Upper lobe of right lung (tissue), 1 donor: ENCODE results near the gene CCDC127. TPM values are rescaled to one million over a fixed set of nuclear protein-coding genes. Genes with fewer than 3 reads are reported as not detected.

Experiments
- ATAC-seq: fragments of 200-7000 bp; cut with Tn5 transposase; one replicate; pipeline ENCODE4 v1.9.1; 2020; ENCODE audit warnings: mild to moderate bottlenecking, moderate library complexity
- DNase-seq: peaks from one replicate; pipeline ENCODE4 v3.0.0-alpha.2; 2020
- H3K27ac ChIP-seq: fragments of 200-600 bp; one replicate; pipeline ENCODE4 v1.8.0; 2022
- H3K27me3 ChIP-seq: fragments of 200-600 bp; one replicate; pipeline ENCODE4 v1.8.0; 2022; ENCODE audit warnings: mild to moderate bottlenecking
- H3K36me3 ChIP-seq: fragments of 200-600 bp; one replicate; pipeline ENCODE4 v1.8.0; 2022
- H3K4me1 ChIP-seq: fragments of 200-600 bp; one replicate; pipeline ENCODE4 v1.8.0; 2022
- H3K4me3 ChIP-seq: fragments of 200-600 bp; one replicate; pipeline ENCODE4 v1.8.0; 2022; ENCODE audit warnings: mild to moderate bottlenecking
- H3K9me3 ChIP-seq: fragments of 200-600 bp; one replicate; pipeline ENCODE4 v1.8.0; 2022
- CTCF ChIP-seq: fragments of 200-600 bp; IDR thresholded peaks from one replicate; pipeline ENCODE4 v1.8.0; 2022; ENCODE audit warnings: antibody characterized with exemption
- intact Hi-C: fragments of 100-400 bp; cut with DNase I; formaldehyde crosslinking; loops from one replicate; pipeline ENCODE4 v1.11.0; 2022
- total RNA-seq: library from RNA; stranded (reverse); fragmentation: NEBNext Ultra II Directional; extraction: Animal tissue kit (Norgen Biotek cat#: 25700); gene quantifications from one replicate; pipeline ENCODE4 v1.2.1, GENCODE V29; 2021
- donor health status: DM: no; HTN: yes; CAD: no; lungs with severe emphysema.

The CCDC127 gene
- total RNA-seq, 1 donor from 2014 or later, result 5.5 TPM

- ATAC-seq, result no peak
- no peaks in the 10 kb centered on the region for H3K9me3 ChIP-seq
- no peak overlapping the region for H3K27ac ChIP-seq
- H3K27me3 ChIP-seq, result peaks cover 8% of the 10 kb centered on the region
- no peak for DNase-seq
- TF ChIP-seq CTCF, result no peak
- intact Hi-C loops, result no loop called here
- no peak overlapping the region for H3K4me3 ChIP-seq
- peaks cover 4% of the 10 kb centered on the region for H3K4me1 ChIP-seq
- H3K36me3 ChIP-seq, result no peaks in the 10 kb centered on the region
These were observed 28.5 kb downstream of the CCDC127 start for GRCh38 chr5:189486-189885.

- intact Hi-C loops, result no loop called here
- no peak overlapping the region for H3K27ac ChIP-seq
These were observed 29.2 kb downstream of the CCDC127 start for GRCh38 chr5:188488-189481.

GRCh38 chr5:187617-188451 is 30.1 kb downstream of the CCDC127 start:
- no peak for ATAC-seq
- intact Hi-C loops, result no loop called here
- peaks cover 9% of the 10 kb centered on the region for H3K4me1 ChIP-seq
- H3K27ac ChIP-seq, result no peak overlapping the region
- no peak overlapping the region for H3K4me3 ChIP-seq
- H3K27me3 ChIP-seq, result peaks cover 8% of the 10 kb centered on the region
- H3K36me3 ChIP-seq, result no peaks in the 10 kb centered on the region
- DNase-seq, result no peak
- H3K9me3 ChIP-seq, result no peaks in the 10 kb centered on the region
- no peak for TF ChIP-seq CTCF

More at GRCh38 chr5:188488-189481, 29.2 kb downstream of the CCDC127 start:
- ATAC-seq (peak; percentile 93), DNase-seq (peak; percentile 94)
- Histone ChIP-seq H3K27me3 (peaks cover 8% of the 10 kb centered on the region), H3K36me3 (no peaks in the 10 kb centered on the region), H3K4me3 (no peak overlapping the region), H3K4me1 (peaks cover 4% of the 10 kb centered on the region), H3K9me3 (no peaks in the 10 kb centered on the region)
- TF ChIP-seq CTCF, result peak; percentile 99

- no peak overlapping the region for H3K27ac ChIP-seq
- H3K4me1 ChIP-seq, result peaks cover 10% of the 10 kb centered on the region
- no peak overlapping the region for H3K4me3 ChIP-seq
- no peak for TF ChIP-seq CTCF
- DNase-seq (no peak), ATAC-seq (no peak)
- intact Hi-C loops, result no loop called here
- H3K27me3 ChIP-seq, result peaks cover under 1% of the 10 kb centered on the region
- H3K36me3 ChIP-seq, result no peaks in the 10 kb centered on the region
- H3K9me3 ChIP-seq, result no peaks in the 10 kb centered on the region
These were observed 30.9 kb downstream of the CCDC127 start for GRCh38 chr5:187042-187431.

- DNase-seq, result no peak
- intact Hi-C loops, result no loop called here
- no peak for TF ChIP-seq CTCF
- Histone ChIP-seq H3K27ac (no peak overlapping the region), H3K4me1 (peaks cover 9% of the 10 kb centered on the region), H3K9me3 (no peaks in the 10 kb centered on the region), H3K36me3 (no peaks in the 10 kb centered on the region), H3K4me3 (no peak overlapping the region), H3K27me3 (no peaks in the 10 kb centered on the region)
- ATAC-seq, result no peak
These were observed 31.6 kb downstream of the CCDC127 start for GRCh38 chr5:186091-187041.
